Raji (cell line): Measurements from ENCODE around the gene COL5A1.

Source experiments
- POLR2A ChIP-seq: IDR thresholded peaks from 2 replicates; pipeline ENCODE4 v1.6.1; 2011; ENCODE audit warnings: low read depth, low read length, control low read depth; ENCODE audit not compliant: insufficient read depth

The COL5A1 gene

DNA sequence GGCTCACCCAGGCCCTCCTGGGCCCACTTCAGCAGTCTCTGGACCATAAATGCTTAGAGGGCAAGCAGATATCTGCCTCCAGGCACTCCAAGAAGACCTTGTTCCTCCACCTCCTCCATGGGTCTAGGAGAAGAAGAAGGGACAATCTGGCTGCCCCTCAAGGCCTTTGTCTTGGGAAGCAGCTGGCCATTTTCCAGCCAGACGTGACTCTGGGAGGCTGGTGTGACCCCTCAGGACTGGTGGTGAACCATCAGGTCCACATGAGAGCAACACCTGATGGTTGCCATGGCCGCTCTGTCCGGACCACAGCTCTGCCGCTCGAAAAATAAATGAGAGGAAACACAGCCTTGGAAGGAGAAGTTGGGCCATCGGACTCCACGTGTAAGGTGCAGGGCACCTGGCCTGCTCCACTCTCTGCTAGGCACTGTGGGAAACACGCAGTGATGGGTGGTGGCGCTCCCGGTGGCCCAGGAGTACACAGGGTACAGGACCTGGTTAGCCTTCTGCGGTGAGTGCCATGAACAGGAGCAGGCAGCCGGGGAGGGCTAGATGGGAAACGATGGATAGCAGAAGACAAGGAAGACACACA is 3.0 kb upstream of the COL5A1 start:
- no peak for TF ChIP-seq POLR2A

DNA sequence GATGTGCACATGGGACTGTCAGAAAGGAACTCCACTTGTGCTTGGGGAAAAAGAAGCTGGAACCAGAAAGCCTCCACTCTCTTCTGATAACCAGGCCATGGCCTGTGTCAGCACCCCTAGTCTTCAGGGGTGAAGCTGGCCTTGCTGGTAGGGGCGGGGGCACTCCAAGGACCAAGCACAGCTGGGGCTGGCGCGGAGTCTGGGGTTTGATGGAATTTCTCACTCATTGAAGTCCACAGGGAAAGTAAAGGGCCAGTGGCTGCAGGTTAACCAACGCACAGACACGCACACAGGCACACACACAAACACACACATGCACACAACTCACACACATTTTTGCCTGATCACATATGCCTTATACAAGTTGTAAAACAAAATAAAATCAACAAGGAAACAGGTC is 1.6 kb upstream of the COL5A1 start:
- no peak for TF ChIP-seq POLR2A

DNA sequence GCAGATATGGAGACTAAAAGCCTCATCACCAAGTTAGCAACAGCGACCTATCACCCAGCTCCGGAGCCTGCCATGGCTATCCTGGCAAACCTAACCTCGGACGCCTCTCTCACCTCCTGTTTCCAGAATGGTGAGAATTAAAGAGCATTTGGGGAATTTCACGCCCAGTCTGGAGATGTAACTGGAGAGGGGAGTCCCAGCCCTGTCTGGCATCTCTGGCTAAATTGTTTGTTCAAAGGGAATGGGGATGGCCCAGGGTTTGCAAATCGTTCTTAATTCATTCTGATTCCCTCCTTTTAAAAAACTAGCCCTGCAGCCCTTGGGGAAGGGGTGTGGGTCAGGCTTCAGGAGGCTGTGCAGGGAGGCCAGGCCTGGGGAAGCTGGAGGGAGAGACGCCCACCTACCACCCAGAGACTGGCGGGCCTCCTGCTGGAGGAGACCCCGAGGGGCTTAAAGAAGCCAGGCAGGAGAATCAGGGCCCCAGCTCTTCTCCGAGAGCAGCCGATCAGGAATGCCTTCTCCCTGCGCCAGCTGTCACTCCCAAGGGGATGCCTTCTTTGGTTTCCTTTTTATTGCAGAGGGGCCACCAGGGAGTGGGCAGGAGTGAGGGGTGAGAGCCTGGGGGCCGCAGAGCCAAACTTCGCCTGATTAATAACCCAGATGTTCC is 964 bp upstream of the COL5A1 start:
- no peak for TF ChIP-seq POLR2A

DNA sequence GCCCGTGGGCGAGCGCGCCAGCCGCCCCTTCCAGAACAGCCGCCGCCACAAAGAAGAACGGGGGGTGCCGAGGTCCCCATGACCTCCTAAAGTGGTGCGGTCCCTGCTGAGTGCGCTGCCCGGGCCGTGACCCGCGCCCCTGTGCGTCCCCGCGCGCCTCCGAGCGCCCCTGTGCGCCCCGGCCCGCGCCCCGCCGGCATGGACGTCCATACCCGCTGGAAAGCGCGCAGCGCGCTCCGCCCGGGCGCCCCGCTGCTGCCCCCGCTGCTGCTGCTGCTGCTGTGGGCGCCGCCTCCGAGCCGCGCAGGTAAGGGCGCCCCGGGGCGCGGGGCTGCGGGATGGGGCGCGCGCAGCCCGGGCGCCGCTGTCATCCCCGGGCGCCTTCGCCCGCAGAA is 384 bp downstream of the COL5A1 start:
- TF ChIP-seq POLR2A: no peak

DNA sequence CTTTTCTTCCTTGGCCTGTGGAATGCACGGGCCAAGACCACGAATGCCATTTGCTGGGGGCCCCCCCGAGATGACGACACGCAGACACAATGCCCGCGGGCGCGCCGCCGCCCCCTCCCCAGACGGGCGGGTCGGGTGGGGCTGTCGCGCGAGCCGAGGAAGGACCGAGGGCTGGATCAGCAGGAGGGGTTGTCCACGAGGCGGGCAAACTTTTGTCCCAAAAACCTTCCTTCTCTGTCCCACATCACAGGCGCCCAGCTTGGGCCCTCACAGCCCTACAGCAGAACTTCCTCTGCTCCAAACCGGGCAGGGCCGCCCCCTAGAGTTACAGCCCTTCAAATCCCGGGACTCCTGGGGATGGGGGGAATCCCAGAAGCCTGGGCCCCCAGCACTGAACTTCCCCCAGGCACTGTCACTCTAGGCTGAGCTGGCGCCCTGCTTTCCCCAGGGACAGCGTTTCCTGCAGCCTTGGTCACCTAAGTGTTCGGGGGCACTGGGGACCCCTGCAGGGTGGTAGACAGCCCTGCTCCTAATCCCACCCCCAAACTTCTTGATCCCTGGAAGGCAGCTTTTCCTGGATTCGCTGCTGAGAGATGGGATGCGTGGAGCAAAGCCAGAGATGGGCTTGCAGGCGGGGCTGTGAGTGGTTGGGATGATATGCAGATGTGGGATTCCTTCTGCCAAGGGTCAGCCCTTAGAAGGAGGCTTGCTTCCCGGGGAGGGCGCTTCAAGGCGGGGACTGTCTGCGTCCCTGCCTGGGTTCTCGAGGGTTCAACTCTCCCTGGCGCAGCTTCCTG is 980 bp downstream of the COL5A1 start:
- TF ChIP-seq POLR2A: no peak

DNA sequence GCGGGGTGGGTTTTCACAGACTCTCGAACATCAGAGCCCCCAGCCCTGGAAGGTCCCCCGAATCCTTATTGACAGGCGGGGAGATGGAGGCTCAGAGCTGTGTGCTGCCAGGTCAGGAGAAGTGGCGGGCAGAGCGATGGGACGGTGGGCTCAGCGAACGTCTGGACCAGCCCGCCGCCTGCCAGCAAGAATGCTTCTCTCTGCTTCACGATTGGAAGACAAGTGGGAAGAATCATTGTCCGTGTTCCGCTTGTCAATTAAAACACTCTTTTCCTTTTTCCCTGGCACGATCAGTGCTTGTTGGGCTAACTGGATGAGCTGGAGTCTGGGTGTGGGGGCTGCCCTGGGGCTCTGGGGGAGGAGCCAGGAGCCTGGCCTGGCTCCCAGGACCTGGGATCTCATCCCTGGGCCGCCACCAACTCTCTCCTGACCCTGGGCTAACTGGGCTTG is 1.6 kb downstream of the COL5A1 start:
- no peak for TF ChIP-seq POLR2A

DNA sequence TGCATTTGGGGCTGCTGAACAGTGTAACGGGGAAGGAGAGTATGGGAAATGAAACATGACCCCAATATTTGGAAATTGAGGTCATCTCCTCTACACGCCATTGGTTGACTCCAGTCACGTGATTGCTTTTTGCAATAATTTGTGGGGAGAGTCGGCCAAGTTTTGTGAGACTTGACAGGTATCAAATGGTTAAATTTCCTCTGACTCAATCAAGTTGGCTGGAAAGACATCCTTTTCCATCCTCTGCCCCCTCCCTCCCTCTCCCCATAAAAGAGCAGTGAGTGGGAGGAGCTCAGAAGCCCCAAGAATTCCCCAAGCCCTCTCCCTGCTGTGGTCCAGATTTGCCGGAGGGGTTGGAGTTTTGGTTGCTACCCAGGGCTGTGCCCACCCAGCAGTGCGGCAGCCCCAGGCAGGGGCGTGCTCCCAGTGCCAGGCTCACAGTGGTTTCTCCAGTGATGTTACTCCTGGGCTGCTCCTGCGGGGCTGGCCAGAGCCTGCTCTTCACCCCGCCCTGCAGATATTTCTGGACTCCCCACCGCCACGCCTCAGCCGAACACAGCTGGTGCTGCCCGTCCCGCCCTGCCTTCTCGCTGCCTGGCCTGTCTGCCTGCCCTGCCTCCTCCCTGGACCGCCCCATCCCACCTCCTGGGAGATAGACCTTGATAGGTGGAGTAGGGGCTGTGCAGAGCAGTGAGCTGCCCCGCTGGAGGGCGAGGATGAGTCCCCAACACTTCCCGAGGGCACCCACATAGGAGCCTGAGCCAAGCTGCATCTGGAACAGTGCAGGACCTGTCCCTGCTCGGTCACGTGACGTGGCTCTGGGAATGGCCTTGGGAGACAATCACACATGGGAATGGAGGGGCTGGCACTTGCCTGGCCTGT is 3.4 kb downstream of the COL5A1 start:
- TF ChIP-seq POLR2A: no peak

DNA sequence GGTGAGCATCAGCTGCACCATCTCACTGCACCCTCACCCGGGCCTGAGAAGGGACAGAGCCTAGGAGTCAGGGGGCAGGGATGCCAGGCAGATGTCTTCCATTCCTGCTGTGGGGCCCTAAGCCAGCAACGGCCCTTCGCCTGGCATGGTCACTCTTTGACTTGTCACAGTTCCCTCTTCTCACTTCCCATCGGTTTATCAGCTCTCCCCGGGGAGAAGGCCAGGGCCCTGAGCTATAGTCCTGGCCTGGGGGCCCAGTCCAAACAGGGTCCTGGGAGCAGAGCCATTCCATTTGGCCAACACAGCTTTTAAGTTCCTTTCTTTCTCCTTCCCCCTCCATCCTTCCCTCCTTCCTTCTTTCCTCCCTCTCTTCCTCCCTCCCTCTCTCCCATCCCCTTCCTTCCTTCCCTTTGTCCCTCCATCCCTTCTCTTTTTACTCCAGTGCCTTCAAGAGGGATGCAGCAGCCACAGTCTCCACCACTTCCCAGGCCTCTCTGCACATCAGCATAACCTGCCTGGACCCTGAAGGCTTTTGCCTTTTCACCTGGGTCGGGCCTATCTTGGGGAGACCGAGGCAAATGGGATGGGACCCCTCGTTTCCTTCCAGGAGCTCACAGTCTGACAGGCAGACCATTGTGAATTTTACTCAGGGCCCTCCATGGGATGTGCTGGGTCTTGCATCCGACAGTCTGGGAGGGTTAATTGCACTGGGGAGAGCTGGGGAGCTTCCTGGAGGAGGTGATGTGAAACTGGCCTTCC is 4.2 kb downstream of the COL5A1 start:
- TF ChIP-seq POLR2A: no peak

DNA sequence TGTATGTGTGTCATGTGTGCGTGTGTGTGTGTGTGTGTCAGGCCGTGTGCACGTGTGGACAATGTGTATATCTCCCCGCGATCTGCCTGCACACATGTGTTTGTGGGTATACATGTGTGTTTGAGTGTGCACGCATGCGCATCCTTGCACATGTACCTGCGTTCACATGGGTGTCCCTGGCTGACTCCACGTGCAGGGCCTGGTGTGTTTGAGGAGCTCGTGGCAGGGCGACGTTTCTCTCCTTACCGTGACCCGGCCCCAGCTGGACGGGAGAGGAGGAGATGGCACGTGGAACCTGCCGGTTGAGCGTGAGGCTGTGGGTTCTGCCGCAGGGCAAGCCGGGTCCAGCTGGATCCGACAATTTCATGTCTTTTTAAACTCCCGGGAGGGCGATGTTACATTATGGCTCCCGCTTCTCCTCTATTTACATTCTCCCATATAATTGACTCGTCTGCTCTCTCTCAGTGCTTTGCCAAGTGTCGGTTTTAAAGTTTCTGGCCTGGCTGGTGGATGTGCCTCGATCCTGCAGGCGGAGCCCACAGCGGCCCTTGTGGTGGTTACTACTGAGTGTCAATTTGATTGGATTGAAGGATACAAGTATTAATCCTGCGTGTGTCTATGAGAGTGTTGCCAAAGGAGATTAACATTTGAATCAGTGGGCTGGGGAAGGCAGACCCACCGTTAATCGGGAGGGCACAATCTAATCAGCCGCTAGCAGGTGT is 5.9 kb downstream of the COL5A1 start:
- no peak for TF ChIP-seq POLR2A

DNA sequence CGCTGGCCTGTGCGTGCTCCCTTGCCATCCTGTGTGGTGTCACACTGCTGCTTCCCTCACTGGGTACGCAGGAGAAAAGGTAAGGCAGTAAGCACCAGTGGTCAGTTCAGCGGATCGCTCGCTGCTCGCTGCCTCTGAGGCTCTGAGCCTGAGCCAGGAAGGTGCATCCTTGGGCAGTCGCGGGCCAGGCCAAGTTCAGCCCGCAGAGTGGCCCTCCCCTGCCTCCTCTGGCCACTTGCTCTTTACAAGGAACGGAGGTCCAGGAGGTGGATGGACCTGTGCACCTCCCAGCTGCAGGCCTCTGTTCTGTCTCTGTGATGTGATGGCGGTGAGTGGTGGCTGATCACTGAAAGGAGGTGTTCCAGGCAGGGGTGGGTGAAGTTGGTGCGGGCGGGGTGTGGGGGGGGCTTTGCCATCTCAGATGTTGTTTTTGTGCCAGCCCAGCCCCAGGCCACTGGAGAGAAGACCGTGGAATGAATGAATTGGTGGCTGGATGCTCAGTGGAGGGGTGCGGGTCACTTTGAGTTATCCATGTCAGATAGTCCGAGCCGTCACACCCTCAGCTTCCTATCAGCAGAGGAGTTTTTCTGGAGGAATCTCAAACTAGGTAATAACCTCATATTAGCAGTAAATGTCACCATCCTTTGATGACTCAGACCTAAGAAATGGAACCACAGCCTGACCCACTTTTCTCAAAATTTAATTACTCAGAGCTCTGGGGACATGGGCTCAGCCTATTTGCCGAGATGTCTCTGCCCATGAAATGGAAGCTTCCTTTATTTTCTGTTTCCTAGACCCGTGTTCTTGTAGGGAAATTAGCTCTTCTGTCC is 7.3 kb downstream of the COL5A1 start:
- no peak for TF ChIP-seq POLR2A

DNA sequence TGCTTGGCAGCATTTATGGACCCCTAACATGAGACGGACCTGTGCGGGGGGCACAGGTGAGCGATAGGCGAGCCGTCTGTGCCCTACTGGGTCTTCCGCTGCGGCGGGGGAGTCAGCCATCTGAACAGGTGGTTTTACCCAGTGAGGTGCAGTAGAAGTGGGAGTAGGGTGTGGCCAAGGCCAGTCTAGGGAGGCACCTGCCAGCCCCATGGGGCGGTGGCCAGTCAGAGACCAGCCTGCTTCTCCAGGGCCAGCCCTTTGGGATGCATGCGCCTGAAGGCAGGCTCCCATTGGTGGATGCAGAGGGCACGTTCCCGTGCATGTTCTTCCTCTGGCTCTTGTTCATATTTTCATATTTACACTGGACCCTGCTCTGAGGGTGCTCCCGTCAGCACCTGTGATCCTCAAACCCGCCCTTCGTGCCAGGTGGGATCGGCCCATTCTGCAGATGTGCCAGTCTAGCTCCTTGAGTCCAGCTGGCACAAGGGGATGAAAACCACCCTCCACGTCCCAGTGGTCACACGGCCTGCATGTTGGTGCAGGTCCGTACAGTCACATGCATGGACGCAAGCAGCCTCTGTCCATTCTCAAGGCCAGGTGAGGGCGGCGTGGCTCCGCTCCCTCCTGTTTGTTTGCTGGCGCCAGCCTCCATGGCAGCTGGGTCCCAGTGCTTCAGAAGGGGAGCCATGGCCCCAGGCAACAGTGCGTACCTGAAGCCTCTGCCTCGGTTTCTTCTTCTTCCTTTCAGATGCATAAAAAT is 9.0 kb downstream of the COL5A1 start:
- TF ChIP-seq POLR2A: no peak

DNA sequence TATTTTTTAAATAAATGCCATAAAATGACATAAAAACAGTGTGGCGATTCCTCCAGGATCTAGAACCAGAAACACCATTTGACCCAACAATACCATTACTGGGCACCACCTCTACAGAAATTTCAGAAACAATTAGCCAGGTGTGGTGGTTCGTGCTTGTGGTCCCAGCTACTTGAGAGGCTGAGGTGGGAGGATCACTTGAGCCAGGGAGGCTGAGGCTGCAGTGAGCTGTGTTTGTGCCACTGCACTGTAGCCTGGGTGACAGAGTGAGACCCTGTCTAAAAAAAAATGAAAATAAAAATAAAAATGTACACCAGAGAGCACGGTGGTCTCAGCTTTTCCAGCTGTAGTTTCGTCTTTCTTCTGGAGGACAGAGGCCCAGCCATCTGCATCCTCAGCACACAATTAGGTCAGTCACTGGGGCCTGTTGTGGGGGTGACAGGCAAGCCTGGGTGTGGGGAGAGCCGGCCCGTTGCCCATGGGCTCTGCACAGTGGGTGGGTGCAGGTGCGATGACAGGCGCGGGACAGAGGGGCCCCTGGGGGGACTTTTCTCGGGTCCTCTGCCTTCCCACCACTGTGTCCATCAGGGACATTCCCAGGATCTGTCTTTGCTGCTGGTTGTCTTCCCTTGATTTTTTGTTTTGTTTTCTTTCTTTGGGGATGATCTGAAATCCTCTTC is 9.8 kb downstream of the COL5A1 start:
- TF ChIP-seq POLR2A: no peak
